GM21576 (cell line): ENCODE measurements around the gene LRRC57.

Experiments used
- ATAC-seq: cut with Tn5 transposase; IDR thresholded peaks from one replicate; pipeline ENCODE4 v1.9.1; 2021; ENCODE audit warnings: mild to moderate bottlenecking, moderate library complexity; ENCODE audit not compliant: unreplicated experiment

LRRC57 gene

DNA sequence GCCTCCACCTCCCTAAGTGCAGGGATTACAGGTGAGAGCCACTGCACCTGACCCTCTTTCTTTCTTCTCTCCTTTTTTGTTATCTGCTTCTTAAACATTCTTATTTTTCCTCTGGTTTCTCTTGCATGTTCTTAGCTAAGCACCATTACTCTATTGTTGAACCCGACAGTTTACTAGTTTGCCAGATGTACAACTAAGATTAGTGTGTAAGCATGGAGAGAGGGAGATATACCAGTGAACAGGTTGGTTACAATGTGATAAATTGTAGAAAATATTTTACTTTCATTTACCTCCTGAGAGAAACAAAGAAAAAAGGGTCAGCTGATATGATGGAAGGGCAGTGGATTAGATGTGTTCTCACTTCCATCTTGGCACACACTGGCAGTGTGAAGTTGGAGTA lies 5.0 kb upstream of the LRRC57 start:
- no peak for ATAC-seq

DNA sequence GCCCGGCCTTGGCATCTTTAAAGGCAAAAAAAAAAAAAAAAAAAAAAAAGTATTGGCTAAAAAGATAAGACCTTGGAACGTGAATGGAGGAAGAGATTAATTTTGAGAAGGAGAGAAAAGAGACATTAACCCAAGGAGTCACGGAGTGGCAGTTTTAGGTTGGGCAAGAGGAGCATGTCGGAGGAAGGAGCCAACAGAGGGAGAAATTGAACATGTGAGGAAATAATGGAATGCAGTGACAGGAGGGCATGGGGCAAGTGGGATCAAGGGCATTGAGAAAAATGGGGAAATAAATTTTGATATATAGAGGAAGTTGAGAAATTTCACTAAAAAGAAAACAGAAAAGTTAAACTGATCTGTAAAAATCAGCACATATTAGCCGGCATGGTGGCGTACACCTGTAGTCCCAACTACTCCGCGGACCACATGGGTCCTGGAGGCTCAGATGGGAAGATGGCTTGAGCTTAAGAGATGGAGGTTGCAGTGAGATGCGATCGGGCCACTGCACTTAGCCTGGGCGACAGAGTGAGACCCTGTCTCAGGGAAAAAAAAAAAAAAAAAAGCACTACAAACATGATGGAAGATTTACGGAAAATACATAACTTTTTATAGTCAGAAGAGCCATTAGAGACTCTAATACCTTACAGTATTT lies 1.3 kb upstream of the LRRC57 start:
- no peak for ATAC-seq

DNA sequence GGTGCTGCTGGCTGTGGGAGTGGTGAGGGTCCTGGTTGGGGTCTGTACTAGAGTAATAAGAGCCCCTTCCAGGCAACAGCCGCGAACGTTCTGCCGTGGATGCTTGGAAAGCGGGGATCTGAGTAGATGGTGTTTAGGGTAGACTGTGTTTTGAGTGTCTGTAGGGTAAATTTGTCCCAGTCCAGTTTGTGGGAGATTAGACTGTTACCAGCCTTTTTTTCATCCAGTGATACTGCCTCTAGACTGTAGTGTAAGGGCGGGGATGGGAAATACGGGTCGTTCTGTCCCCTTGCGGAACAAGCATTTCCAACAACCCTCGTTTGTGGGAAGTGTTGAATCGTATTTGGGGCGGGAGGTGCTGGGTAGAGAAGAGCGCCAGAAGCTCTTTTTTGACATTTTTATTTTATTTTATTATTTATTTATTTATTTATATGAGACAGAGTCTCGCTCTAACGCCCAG lies 469 bp upstream of the LRRC57 start:
- ATAC-seq = peak; percentile 33

DNA sequence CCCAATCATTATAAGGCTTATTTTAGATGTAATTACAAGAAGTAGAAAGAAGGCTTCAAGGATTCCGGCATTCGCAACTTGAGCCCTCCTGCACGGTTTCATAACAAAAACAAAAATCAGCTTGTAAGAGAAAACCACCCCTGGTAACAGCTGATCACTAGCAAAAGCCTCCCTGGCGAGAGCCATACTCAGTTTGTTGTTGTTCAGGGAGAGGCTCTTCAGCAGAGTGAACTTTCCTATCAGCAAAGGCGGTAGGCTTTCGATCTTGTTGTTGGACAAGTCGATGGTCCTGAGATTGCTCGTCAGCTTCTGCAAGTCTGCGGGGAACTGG lies 710 bp downstream of the LRRC57 start:
- ATAC-seq = peak; percentile 17

DNA sequence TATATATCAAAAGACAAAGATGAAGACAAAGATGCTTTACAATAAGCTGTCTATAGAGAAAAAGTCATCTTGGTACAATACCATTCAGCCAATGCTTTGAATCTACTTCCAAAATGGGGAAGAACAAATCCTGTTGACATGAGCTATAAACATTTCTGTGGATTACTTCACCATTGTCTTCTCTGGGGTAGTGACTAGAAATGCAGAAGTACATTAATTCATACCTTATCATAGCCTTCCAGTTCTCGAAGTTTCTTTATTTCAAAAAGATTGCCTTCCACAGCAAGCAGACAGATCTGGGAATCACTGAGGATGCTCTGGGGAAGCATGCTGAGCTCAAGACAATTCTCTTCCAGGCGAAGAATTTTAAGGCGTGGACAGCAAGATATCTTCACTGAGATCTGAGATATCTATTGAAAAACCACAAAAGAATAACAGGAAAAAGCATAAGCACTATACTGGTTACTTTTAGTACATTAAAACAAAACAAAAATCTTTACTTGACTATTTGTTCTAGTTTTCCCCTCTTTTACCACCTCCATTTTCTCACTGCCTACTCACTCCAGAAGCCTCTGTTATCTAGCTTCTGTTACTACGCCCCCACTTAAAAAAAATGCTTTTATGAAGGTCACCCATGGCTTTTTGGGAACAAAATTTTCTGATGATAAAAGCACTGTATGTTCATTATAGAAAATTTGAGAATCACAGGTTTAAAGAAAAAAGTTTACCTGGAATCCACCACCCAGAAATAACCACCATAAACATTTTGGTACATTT lies 3.6 kb downstream of the LRRC57 start:
- no peak for ATAC-seq

DNA sequence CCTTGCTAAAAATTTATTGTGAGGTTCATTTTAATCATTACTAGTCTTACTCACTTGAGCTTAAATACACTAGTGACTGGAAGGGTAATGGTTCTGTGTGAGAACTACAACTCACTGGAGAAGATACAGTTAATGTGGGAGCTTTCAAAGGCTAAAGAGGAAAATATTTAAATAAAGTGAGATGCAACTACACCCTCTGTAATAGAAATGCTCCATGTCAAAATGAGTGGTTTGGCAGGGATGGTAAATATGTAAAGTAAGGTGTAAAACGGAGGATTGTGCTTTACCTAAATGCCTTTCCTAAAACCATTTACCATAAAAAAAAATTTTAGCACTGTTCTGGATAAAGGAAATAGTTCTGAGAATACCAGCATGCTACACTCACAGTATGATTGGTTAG lies 15.3 kb downstream of the LRRC57 start:
- no peak for ATAC-seq

DNA sequence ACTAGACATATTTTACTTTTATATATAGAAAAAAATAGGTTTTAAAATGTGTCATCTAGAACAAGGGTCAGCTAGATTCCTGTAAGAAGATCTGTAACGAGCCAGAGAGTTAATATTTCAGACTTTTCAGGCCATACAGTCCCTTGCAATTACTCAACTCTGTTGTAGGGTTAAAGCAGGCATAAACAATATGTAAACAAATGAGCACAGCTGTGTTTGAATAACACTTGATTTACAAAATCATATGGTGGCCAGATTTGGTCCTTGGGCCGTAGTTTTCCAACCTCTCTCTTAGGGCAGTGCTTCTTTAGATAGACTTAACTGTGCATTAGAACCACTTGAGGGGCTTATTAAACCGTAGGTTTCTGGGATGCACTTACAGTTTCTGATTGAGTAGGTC lies 19.6 kb downstream of the LRRC57 start:
- no peak for ATAC-seq

DNA sequence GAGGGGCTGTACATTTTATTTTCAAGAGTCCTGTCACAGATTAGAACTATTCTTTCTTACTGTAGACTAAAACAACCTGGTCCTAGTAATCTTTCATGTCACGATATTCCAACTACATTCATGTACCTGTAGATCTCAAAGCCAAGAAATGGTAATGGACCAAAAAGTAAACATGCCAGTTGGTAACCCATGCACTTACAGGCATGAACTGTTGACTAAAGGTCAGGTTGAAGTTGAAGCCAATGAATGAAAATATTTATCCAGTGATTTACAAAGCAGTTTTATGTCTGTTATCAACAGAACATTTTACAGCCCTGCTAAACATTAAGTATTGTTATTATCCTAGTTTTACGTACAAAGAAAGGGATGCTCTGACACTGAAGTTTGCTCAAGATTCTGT lies 25.3 kb downstream of the LRRC57 start:
- no peak for ATAC-seq

DNA sequence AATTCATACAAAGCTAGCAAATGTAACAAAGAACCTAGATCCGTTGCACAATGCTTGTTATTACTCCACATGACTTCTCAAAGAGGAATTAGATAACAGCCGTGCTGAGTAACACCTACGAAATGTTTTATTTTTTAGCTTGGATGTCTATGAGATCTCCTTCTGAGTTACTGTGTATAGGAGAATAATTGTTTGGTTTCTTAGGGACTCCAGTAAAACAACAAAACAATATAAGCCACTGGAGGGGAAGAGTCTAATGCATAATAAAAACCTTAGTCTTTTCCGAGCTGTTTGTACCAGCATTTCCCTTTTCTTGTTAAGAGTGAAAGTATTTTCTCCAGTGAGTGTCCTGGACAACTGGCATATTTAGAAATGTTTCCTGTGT lies 37.6 kb downstream of the LRRC57 start:
- no peak for ATAC-seq

DNA sequence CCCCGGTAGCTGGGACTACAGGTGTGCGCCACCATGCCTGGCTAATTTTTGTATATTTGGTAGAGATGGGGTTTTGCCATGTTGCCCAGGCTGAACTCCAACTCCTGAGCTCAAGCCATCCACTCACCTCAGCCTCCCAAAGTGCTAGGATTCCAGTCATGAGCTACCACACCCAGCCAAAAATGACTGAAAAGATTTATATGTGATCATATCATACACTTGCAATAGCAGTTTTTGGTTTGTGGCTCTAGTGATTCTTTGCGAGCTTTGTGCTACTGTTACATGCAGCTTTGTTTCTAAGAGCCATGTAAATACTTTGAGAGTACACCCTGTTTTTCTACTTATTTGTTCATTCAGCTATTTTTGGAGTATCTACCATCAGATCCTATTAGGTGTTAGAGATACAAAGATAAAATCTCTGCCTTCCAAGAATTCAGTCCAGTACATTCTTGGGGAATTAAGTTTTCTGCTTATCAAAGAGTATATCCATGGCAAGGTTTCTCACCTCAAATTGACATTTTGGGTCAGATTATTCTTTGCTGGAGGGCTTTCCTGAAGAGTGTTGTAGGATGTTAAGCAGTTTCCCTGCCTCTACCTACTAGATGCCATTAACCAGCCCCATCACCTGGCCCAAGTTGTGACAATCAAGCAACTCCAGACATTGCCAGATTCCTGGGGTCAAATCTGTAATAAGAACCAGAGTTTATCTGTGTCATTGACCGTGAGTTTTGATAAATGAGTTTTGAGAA lies 38.2 kb downstream of the LRRC57 start:
- no peak for ATAC-seq

DNA sequence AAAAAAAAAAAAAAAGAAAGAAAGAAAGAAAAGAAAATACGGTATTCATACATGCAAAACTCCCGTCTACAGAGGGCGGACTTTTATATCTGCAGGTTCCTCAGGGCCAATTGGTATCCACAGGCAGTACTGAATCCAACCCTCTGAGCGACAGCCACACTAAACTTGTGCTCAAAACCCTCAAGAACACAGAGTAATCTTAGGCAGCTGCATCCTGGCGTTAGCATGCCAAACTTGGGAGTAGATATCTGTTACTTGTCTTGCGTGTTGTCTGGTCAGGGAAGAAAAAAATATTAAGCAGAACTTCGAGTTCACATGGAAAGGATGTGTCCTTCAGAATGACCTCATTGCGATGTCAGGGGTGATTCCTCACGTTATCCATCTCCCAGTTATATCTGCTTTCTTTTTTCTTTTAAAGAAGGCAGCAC lies 40.3 kb downstream of the LRRC57 start:
- ATAC-seq = no peak

DNA sequence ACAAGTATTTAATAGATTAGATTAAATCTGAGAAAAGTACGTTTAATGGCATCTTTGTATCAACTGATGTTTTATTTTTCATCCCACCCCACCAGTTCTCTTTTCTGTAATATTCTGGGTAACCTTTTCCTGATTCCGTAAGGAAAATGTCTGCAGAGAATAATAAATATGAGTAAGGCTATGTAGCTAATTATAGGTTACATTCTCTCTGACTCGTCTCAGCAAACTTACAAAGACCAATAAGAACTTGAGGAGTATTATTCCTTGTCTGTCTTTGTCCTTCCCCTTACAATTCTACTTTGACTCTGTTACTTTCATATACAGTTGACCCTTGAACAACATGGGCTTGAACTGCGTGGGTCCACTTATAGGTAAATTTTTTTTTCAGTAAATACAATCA lies 41.1 kb downstream of the LRRC57 start:
- no peak for ATAC-seq

DNA sequence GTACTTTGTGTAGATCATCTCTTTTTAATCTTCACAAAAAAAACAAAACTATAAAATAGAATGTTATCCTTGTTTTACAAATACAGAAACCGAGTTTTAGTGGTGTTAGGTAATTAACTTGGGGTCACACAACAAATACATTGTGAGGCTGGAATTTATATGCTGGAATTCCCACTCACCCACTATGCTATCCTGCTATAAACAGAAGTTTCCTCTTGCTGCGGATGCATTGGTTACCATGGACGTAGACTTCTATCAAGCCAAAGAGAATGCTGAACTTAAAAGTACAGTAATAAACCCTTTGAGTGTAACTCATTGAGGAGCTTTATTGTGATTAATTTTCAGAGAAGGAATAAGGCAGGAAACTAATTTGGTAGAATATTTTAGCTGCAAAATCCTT lies 44.0 kb downstream of the LRRC57 start:
- no peak for ATAC-seq

DNA sequence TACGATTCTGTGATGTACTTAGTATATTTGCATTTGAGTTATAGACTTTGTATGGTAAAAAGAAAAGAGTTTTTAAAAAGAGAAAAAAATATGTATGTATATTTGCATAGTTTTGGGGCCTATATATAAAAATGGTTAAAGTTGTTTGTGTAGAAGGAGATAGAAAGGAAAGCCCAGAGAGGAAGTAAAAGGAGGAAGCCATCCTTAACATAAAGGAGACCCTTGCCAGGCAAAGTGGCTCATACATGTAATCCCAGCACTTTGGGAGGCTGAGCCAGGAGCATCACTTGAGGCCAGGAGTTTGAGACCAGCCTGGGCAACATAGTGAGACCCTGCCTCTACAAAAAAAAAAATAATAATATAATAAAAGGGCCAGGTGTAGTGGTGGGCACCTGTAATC lies 44.8 kb downstream of the LRRC57 start:
- no peak for ATAC-seq

DNA sequence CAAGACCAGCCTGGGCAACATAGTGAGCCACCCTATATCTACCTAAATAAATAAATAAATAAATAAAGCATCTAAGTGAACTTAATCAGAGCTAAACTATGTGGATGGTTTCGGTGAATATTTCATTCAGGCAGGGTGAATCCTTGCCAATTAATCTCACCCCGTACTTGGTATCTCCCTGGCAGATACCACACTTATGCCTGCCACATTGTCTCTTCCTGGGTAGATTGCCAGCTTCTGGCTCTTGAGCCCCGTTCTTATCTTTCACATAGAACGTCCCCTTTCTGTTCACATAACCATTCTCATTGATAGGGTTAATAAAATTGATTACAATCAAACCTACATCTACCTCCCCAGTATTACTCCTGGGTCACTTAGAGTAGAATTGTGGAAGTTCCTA lies 46.1 kb downstream of the LRRC57 start:
- ATAC-seq = no peak

DNA sequence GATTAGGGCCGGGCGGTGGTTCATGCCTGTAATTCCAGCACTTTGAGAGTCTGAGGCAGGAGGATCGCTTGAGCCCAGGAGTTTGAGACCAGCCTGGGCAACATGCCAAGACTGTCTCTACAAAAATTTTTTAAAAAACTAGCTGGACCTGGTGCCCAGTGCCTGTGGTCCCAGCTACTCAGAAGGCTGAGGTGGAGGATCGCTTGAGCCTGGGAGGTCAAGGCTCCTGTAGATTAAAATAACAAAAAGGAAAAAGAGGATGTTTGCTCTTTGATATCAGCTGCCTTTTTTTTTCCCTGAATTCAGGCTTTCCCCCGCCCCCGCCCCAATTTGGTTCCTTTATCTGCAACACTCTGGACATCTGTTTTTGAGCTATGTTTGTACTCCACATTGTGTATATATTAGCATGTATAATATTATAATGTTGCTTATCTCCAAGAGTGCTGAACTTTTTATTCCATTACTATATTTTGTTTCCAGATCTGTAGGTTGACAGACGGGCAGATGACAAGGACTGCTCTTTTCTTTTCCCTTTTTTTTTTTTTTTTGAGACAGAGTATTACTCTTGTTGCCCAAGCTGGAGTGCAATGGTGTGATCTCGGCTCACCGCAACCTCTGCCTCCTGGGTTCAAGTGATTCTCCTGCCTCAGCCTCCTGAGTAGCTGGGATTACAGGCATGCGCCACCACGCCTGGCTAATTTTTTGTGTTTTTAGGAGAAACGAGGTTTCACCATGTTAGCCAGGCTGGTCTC lies 48.6 kb downstream of the LRRC57 start:
- ATAC-seq = no peak

DNA sequence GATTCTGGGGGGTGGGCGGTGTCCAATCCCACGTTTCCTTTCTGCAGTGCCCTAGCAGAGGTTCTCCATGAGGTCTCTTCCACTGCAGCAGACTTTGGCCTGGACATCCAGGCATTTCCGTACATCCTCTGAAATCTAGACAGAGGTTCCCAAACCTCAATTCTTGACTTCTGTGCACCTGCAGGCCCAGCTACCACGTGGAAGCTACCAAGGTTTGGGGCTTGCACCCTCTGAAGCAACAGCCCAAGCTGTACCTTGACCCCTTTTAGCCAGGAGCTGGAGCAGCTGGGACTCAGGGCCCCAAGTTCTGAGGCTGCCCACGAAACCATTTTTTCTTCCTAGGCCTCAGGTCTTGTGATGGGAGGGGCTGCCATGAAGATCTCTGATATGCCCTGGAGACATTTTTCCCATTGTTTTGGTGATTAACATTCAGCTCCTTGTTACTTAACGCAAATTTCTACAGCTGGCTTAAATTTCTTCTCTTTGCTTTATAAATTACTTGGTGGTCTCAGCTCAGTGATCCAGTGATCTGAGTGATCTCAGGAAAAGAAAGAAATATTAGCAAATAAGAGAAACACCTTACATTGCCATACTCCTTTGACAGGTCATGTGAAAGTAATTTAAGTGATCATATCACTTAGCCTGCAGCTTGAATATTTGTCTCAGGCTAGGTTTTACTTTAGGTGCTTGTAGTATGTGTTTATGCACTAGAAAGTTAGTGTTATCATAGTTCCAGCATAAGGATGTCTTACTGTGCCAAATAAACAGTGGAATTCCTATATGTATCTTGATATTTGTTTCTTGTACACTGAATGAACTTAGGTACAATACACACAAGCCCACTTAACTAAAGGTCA lies 50.2 kb downstream of the LRRC57 start:
- ATAC-seq = no peak

DNA sequence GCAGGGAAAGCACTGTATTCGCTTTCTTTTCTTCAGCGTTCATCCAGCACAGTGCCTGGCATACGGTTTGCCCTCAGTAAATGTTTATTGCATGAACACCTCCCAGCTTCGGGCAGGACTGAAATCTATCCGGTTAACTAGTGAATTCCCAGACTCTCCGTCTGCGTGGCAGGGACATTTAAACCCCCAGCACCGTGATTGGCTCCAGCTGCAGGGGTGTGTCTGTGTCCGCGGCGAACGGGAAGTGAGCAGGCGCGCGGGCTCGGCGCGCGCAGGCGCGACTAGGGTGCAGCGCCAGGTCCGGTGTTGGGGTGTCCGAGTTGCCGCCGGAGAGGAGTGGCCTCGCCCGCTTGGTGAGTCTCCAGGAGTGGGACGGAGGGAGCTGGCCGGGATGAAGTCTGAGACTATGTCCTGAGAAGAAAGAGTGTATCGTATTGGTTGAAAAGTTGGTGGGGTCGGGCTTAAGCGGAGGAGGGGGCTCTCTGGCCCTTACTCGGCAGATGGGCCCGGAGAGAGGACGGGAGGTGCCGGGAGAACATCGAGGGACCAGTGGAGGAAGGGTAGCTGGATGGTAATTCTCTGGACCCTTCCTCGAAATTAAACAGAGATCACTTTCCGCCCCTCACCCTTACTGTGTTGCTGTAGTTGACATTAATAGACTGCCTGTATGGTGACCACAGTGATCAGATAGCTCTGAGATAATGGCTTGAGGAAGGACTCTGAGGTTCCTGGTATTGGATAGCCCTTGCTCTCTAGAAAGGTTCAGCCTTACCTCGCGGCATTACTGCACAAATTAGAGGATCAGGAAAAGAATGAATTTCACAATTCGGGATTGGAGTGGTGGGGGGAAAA lies 53.0 kb downstream of the LRRC57 start, which contains the start of gene SNAP23:
TSS of gene SNAP23 (plus strand) at position 274 of the 852 bp plus-strand sequence. CDS start 16,213 bp downstream, outside the sequence.
- ATAC-seq = peak; percentile 72

DNA sequence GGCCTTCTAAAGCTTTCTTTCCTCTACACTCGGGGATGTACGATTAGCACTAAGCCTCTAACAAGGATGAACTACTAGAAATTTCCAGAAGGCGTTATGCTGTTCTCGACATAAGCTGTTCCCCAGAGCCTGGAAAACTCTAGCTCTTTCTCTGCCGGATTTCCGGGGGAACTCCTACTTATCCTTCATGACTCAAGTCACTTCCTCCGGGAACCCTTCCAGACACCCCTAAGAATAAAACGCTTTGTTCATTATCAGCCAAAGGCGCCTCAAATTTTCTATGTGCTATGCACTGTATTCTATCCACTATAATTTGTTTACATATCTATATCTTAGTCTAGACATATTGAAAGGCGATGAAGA lies 53.6 kb downstream of the LRRC57 start:
- ATAC-seq = no peak
